Measurements from ENCODE around the gene CEP152.

Gene CEP152

DNA sequence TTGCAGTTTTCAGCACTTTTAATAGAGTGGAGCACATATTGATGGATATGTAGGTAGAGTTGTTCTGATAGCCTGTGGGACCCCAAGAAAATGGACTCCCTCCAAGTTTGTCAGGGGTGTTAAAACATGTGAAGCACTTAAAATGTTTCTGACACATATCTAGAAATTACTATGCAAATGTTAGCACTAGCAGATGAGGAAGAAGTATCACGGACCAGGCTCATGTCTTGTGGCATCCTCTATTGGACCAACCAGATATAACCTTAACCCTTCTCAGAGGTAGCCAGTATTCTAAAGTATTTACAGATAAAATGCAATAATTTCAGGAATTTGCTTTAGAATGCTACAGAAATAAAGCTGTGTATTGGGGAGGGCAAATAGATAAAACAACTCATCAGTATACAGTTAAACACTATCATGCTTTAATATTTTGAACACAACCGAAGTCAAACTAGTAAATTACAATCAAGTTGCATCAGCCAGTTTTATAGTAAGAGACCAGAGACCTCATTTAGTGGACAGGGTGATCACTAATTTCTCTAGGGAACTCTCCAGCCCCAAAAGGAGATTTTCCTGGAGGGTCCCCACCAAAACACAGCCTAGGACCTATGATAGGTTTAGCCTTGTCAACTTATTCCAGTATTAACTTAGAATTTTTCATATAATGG, 108.2 kb downstream of the CEP152 start:
- no peak for DNase-seq

DNA sequence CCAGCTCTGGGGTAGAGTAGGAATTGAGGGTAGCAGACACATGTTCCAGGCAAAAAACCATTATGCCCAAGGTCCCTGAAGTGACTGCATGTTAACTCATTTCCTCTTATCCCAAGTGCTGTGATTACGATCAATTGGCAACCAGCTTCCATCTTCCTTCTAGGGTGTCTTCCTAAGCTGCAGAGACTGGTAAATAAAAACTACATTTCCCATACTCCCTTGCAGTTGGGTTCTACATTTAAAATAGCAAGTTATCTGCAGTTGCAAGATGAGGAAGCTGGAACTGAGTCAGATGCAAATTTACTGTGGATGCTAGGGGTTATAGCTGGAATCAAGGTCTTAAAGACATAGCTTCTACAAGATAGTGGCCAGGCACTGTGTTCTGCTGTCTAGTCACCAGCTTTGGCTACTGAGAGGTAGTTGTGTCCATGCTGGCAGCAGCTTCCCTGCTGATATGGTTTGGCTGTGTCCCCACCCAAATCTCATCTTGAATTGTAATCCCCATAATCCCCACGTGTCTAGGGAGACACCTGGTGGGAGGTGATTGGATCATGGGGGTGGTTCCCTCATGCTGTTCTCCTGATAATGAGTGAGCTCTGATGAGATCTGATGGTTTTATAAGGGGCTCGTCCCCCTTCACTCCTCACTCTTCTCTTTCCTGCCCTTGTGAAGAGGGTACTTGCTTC, 114.1 kb downstream of the CEP152 start:
- no peak for DNase-seq

DNA sequence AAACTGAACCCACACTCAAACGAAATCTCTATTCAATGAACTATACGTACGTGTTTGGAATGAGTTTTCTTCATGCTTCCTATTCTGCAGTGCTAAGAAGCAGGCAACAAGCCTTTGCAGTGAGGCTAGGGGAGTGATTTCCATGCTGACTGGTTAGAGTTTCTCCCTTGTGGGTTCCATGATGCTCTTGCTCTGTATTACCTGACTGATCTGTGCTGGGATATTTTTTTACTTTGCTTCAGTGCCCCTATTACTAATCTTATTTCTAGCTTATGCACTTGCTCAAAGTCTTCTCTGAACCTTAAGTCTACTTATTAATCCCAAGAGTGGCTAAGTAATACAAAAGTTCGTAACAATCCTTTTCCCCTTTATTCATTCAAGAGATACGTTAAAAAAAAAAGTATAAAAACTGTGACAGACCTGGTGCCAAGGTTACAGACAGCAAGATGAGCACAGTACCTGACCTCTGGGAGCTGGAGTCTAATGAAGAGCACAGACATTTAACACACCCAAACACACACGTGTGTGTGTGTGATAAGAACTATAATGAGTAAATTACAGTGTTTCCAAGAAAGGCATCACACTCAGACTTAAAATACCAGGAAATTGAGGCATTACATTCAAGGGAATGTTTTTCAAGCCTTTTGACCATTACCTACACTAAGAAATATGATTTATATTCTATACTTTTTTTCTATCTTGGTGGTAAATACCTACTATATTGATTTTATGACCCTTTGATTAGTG, 114.9 kb downstream of the CEP152 start:
- no peak for DNase-seq

DNA sequence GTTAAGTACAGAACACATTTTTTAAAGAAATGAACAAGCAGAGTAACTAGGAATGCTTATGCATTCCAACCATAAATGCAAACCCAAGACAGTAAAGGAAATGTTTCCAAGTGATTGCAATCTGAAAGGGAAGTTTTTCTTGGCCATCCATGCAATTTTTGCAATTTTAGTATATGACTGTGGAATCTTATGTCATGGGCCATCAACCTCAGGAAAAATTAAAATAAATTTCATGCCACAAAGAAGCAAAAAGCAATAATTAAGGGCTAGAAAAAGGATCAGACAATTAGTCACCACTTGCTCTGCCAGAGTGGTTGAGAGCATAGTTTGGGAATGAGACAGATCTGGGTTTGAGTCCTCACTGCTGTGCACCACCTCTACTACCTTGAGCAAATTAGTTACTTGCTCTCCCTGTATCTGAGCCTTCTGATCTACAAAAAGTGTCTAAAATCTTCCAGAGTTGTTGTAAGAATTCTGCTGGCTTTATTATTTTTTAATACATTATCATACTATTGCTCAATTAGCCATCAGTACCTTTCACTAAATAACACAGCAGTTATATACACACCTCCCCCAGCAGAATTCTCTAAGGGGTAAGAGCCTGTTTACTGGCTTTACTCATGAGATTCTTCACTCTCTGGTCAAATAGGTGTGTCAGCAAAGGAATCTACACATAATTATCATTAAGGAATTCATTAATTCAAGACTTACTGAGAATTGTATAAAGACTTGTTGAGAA, 115.6 kb downstream of the CEP152 start:
- DNase-seq: no peak

DNA sequence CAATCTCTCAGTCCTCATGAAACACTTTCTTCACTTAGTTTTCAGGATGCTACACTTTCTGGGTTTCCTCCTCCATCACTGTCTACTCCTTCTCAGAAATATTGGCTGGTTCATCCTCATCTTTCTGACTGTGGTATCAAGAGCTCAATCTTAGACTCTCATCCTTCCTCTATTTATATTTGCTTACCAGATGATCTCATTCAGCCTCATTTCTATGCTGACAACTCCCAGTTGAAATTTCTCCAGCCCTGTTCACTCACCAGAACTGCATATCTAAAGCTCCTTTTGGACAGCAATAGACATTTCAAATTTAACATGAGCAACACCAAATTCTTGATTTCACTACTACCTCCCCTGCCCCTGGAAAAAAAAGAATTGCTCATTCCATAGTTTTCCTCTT, 117.4 kb downstream of the CEP152 start:
- DNase-seq: no peak

DNA sequence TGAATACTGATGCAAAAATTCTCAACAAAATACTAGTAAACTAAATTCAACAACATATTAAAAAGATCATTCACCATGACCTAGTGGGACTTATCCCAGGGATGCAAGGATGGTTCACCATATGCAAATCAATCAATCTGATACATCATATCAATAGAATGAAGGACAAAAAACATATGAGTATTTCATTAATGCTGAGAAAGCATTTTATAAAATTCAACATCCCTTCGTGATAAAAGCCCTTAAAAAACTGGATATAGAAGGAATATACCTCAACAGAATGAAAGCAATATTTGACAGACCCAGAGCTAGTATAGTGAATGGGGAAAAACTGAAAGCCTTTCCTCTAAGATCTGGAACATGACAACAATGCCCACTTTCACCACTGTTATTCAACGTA, 122.4 kb downstream of the CEP152 start:
- no peak for DNase-seq
